Mesenchymal stem cell (in vitro differentiated cells and primary cell): ENCODE data around the gene CARD19.
"Not testable (repeated sequence)": the region's sequence is repeated elsewhere in the genome, so short reads cannot be mapped to it uniquely, and the experiment has no call there.

Source experiments
- DNase-seq: peaks from one replicate; pipeline ENCODE4 v3.0.0-alpha.2; 2013
- H2AFZ ChIP-seq: one replicate; pipeline ENCODE4 v1.6.1; 2013; ENCODE audit warnings: low read depth, mild to moderate bottlenecking, control low read depth, inconsistent platforms, low read length, moderate library complexity
- H2AK5ac ChIP-seq: 2 replicates; pipeline ENCODE4 v1.6.1; 2013; ENCODE audit warnings: low read length, moderate library complexity, mild to moderate bottlenecking, inconsistent platforms; ENCODE audit not compliant: severe bottlenecking
- H2BK120ac ChIP-seq: one replicate; pipeline ENCODE4 v1.6.1; 2013; ENCODE audit warnings: low read depth, mild to moderate bottlenecking, inconsistent platforms, low read length, moderate library complexity
- H2BK12ac ChIP-seq, 2 experiments: one replicate each; pipeline ENCODE4 v1.6.1; 2013; ENCODE audit warnings: inconsistent platforms in 2 of 2, low read length in 2 of 2, mild to moderate bottlenecking in 2 of 2, moderate library complexity in 2 of 2, control low read depth in 1 of 2
- H2BK15ac ChIP-seq: one replicate; pipeline ENCODE4 v1.6.1; 2013; ENCODE audit warnings: mild to moderate bottlenecking, low read depth, inconsistent platforms; ENCODE audit not compliant: poor library complexity, severe bottlenecking
- H2BK5ac ChIP-seq: 2 replicates; pipeline ENCODE4 v1.6.1; 2013; ENCODE audit warnings: low read depth, mild to moderate bottlenecking, low read length, control low read depth, inconsistent platforms; ENCODE audit not compliant: poor library complexity, severe bottlenecking
- H3K14ac ChIP-seq, 2 experiments: one replicate each; pipeline ENCODE4 v1.6.1; 2013; ENCODE audit warnings: inconsistent platforms in 2 of 2, low read length in 2 of 2, control low read depth in 1 of 2, mild to moderate bottlenecking in 1 of 2, moderate library complexity in 1 of 2
- H3K18ac ChIP-seq, 2 experiments: one replicate each; pipeline ENCODE4 v1.6.1; 2013; ENCODE audit warnings: inconsistent platforms in 2 of 2, low read length in 2 of 2, control low read depth in 1 of 2, low read depth in 1 of 2, mild to moderate bottlenecking in 1 of 2
- H3K23ac ChIP-seq, 2 experiments: one replicate each; pipeline ENCODE4 v1.6.1; 2013; ENCODE audit warnings: inconsistent platforms in 2 of 2, low read length in 2 of 2, mild to moderate bottlenecking in 2 of 2, moderate library complexity in 2 of 2, control low read depth in 1 of 2
- H3K27ac ChIP-seq: 2 replicates; pipeline ENCODE4 v1.5.1; 2013; ENCODE audit warnings: mild to moderate bottlenecking, moderate library complexity, low read length, control low read depth, inconsistent platforms; ENCODE audit not compliant: poor library complexity, severe bottlenecking
- H3K27me3 ChIP-seq, 2 experiments: 2 replicates each; pipeline versions ENCODE4 v1.6.1 to v1.7.0; 2013; ENCODE audit warnings: low read length in 2 of 2, mild to moderate bottlenecking in 2 of 2, moderate library complexity in 2 of 2, control low read depth in 1 of 2, inconsistent platforms in 1 of 2; ENCODE audit not compliant: control insufficient read depth in 1 of 2, insufficient read depth in 1 of 2
- H3K36me3 ChIP-seq, 2 experiments: 2 replicates each; pipeline versions ENCODE4 v1.6.1 to v1.7.0; 2013; ENCODE audit warnings: low read length in 2 of 2, control low read depth in 1 of 2, inconsistent platforms in 1 of 2, low read depth in 1 of 2, mild to moderate bottlenecking in 1 of 2; ENCODE audit not compliant: insufficient read depth in 2 of 2, control insufficient read depth in 1 of 2
- H3K4ac ChIP-seq, 2 experiments: one replicate each; pipeline ENCODE4 v1.6.1; 2013; ENCODE audit warnings: inconsistent platforms in 2 of 2, low read length in 2 of 2, mild to moderate bottlenecking in 2 of 2, moderate library complexity in 2 of 2, control low read depth in 1 of 2, low read depth in 1 of 2
- H3K4me1 ChIP-seq: 2 replicates; pipeline ENCODE4 v1.6.1; 2013; ENCODE audit warnings: low read depth, low read length, control low read depth; ENCODE audit not compliant: control insufficient read depth, insufficient read depth
- H3K4me2 ChIP-seq: 2 replicates; pipeline ENCODE4 v1.6.1; 2013; ENCODE audit warnings: low read length, mild to moderate bottlenecking, inconsistent platforms; ENCODE audit not compliant: poor library complexity, severe bottlenecking
- H3K4me3 ChIP-seq, 2 experiments: 2 replicates each; pipeline versions ENCODE4 v1.5.1 to v1.7.0; 2013; ENCODE audit warnings: low read length in 2 of 2, mild to moderate bottlenecking in 2 of 2, control low read depth in 1 of 2, low read depth in 1 of 2; ENCODE audit not compliant: insufficient read depth in 1 of 2
- H3K79me1 ChIP-seq: replicated peaks from 2 replicates; pipeline ENCODE4 v1.6.1; 2013; ENCODE audit warnings: mild to moderate bottlenecking, control low read depth, low read length, inconsistent platforms; ENCODE audit not compliant: poor library complexity, severe bottlenecking
- H3K9ac ChIP-seq: 2 replicates; pipeline ENCODE4 v1.7.0; 2013; ENCODE audit warnings: mild to moderate bottlenecking, low read length, moderate library complexity
- H3K9me3 ChIP-seq: 2 replicates; pipeline ENCODE4 v1.7.0; 2013; ENCODE audit warnings: mild to moderate bottlenecking, low read length; ENCODE audit not compliant: control insufficient read depth
- H4K8ac ChIP-seq: one replicate; pipeline ENCODE4 v1.6.1; 2013; ENCODE audit warnings: inconsistent platforms, mild to moderate bottlenecking, low read length, moderate library complexity
- H4K91ac ChIP-seq: one replicate; pipeline ENCODE4 v1.6.1; 2013; ENCODE audit warnings: mild to moderate bottlenecking, low read length, inconsistent platforms
- WGBS: methylation state at CpG from one replicate; pipeline ENCODE4 v1.1.7; 2013; ENCODE audit warnings: mixed read lengths; 5-methylcytosine and 5-hydroxymethylcytosine counted together

Gene CARD19

GRCh38 chr9:93099551-93100275 is 3.7 kb downstream of the CARD19 start:
- H2BK120ac ChIP-seq: peak overlapping the region; percentile 21
- H2BK15ac ChIP-seq: peak overlapping the region; percentile 83
- no peak for DNase-seq
- H3K27ac ChIP-seq: peak overlapping the region; percentile 68
- H3K4me2 ChIP-seq: no peak overlapping the region
- H2AFZ ChIP-seq: no peak overlapping the region
- H3K14ac ChIP-seq: peak overlapping the region in 1 of 2 experiments; percentile 66
- peak overlapping the region; percentile 1 to 45 for H3K4me3 ChIP-seq
- no peaks in the 10 kb centered on the region for H3K27me3 ChIP-seq
- H4K91ac ChIP-seq: peak overlapping the region; percentile 95
- H3K79me1 ChIP-seq: peaks cover 6% of the 10 kb centered on the region
- peak overlapping the region; percentile 85 for H2AK5ac ChIP-seq
- peaks cover 9 to 11% of the 10 kb centered on the region in 2 experiments for H3K36me3 ChIP-seq
- peak overlapping the region; percentile 88 to 98 for H2BK12ac ChIP-seq
- peak overlapping the region; percentile 5 to 54 for H3K4ac ChIP-seq
- peaks cover 9% of the 10 kb centered on the region for H3K9me3 ChIP-seq
- no peak overlapping the region for H2BK5ac ChIP-seq
- H3K18ac ChIP-seq: peak overlapping the region; percentile 25 to 90
- H3K9ac ChIP-seq: peak overlapping the region; percentile 50
- peak overlapping the region; percentile 76 for H4K8ac ChIP-seq
- WGBS: 99% methylated on average over 16 of the region's 16 CpGs
- peak overlapping the region in 1 of 2 experiments; percentile 79 for H3K23ac ChIP-seq
- H3K4me1 ChIP-seq: peaks cover 34% of the 10 kb centered on the region

DNA sequence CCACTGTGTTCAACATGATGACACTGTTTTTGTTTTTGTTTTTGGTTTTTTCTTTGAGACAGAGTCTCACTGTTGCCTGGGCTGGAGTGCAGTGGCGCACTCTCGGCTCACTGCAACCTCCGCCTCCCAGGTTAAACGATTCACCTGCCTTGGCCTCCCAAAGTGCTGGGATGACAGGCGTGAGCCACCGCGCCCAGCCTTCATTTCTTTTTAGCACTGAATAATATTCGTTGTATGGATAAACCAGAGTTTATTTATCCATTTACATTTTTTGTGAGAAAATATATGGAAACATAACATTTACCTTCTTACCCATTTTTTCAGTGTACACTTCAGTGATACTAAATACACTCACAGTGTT is 4.2 kb downstream of the CARD19 start:
- Histone ChIP-seq H4K91ac (no peak overlapping the region), H3K4me1 (peaks cover 28% of the 10 kb centered on the region), H3K4me3 (no peak overlapping the region), H3K79me1 (peaks cover 8% of the 10 kb centered on the region), H2BK12ac (peak overlapping the region in 1 of 2 experiments; percentile 98), H3K14ac (no peak overlapping the region), H2AFZ (no peak overlapping the region), H3K4ac (peak overlapping the region in 1 of 2 experiments; percentile 54), H3K9me3 (peaks cover 9% of the 10 kb centered on the region), H3K9ac (no peak overlapping the region), H2AK5ac (no peak overlapping the region), H3K4me2 (no peak overlapping the region), H2BK120ac (no peak overlapping the region), H3K36me3 (peaks cover 12% of the 10 kb centered on the region in 2 experiments), H3K27me3 (no peaks in the 10 kb centered on the region), H3K23ac (no peak overlapping the region), H3K18ac (no peak overlapping the region), H2BK5ac (no peak overlapping the region), H4K8ac (no peak overlapping the region), H3K27ac (no peak overlapping the region), H2BK15ac (no peak overlapping the region)
- WGBS: 96% methylated on average over 4 of the region's 8 CpGs
- no peak for DNase-seq

DNA sequence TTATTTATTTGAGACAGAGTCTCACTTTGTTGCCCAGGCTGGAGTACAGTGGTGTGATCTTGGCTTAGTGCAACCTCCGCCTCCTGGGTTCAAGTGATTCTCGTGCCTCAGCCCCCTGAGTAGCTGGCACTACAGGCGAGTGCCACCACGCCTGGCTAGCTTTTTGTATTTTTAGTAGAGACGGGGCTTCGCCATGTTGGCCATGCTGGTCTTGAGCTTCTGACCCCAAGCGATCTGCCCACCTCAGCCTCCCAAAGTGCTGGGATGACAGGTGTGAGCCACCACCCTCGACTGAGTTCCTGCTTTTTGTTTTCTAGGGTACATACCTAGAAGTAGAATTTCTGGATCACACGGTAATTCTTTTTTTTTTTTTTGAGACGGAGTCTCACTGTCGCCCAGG is 5.1 kb downstream of the CARD19 start:
- not testable (repeated sequence) for H3K9me3 ChIP-seq, H3K4me2 ChIP-seq, H2BK12ac ChIP-seq, H2BK120ac ChIP-seq, H3K79me1 ChIP-seq, H3K4me3 ChIP-seq, H3K27me3 ChIP-seq, H3K14ac ChIP-seq, H2AK5ac ChIP-seq, H3K4ac ChIP-seq, H4K91ac ChIP-seq, H3K27ac ChIP-seq, H2BK5ac ChIP-seq, H2BK15ac ChIP-seq, DNase-seq, H3K23ac ChIP-seq, H3K18ac ChIP-seq, H4K8ac ChIP-seq, H3K9ac ChIP-seq, H2AFZ ChIP-seq
- peaks cover 28% of the 10 kb centered on the region for H3K4me1 ChIP-seq
- 95% methylated on average over 10 of the region's 11 CpGs for WGBS
- H3K36me3 ChIP-seq: peaks cover 12% of the 10 kb centered on the region in 2 experiments

DNA sequence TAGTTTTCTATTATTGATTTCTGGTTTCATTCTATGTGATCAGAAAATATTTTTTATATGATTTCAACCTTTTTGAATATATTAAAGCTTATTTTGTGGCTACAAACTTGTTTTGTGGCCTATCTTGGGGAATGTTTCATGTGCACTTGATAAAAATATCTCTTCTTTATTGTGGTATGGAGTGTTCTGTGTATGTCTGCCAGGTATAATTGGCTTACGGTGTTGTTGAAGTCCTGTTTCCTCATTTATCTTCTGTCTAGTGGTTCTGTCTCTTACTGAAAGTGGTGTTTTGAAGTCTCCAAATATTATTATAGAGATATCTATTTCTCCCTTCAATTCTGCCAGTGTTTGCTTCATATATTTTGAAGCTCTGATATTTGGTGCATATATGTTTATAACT is 9.6 kb downstream of the CARD19 start:
- Histone ChIP-seq H3K14ac (no peak overlapping the region), H3K4me2 (no peak overlapping the region), H3K23ac (no peak overlapping the region), H4K8ac (no peak overlapping the region), H2BK5ac (no peak overlapping the region), H3K4me3 (no peak overlapping the region), H2BK15ac (no peak overlapping the region), H3K4ac (no peak overlapping the region), H3K27me3 (no peaks in the 10 kb centered on the region), H3K9ac (no peak overlapping the region), H3K18ac (no peak overlapping the region), H2AFZ (no peak overlapping the region), H3K79me1 (peaks cover 29% of the 10 kb centered on the region), H3K4me1 (peaks cover 15% of the 10 kb centered on the region), H3K9me3 (peaks cover 9% of the 10 kb centered on the region), H2AK5ac (no peak overlapping the region), H3K27ac (no peak overlapping the region), H4K91ac (no peak overlapping the region), H2BK12ac (no peak overlapping the region), H2BK120ac (no peak overlapping the region), H3K36me3 (peaks cover 32 to 43% of the 10 kb centered on the region in 2 experiments)
- no peak for DNase-seq
- WGBS: no CpG with 5 or more reads among the region's 1 CpG
